GM21619 (cell line): ENCODE results near the gene MSANTD3.
"Not testable (repeated sequence)": the region's sequence is repeated elsewhere in the genome, so short reads cannot be mapped to it uniquely, and the experiment has no call there.

Experiments
- ATAC-seq: cut with Tn5 transposase; IDR thresholded peaks from one replicate; pipeline ENCODE4 v1.9.1; 2021; ENCODE audit not compliant: unreplicated experiment

MSANTD3 gene

DNA sequence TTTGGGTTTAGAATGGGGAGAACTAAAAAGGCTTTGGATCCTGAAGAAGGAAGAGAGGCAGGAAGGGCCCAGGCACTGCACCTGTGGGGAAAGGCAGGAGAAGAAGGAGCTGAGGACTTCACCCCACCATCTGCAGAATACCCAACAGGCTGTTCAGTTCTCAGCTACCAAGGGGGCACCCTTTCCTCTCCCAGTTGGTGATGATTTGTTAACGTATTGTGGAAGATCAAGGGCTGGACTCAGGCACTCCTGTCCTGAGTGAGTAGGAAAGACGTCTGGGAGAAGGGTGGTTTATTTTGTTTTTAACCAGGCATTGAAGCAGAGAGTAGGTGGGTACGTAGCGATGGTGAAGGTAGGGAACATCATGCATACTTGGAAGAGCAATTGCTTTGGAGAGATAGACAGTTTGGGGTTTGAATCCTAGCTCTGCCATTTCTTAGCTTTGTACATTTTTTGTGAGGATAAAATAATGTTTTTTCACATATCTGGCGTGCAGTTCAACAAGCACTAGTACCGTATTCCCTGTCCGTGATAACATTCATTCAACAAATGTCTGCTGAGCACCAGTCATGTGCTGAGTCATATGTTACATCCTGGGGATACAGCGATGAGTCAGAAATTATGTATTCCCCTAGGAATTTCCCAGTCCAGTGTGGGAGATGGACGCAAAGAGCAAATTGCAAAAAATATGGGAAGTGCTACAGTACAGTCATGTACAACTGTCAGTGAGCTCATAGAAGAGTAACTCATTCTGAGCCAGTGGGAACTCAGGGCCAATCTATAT lies 2.1 kb downstream of the MSANTD3 start:
- no peak for ATAC-seq

DNA sequence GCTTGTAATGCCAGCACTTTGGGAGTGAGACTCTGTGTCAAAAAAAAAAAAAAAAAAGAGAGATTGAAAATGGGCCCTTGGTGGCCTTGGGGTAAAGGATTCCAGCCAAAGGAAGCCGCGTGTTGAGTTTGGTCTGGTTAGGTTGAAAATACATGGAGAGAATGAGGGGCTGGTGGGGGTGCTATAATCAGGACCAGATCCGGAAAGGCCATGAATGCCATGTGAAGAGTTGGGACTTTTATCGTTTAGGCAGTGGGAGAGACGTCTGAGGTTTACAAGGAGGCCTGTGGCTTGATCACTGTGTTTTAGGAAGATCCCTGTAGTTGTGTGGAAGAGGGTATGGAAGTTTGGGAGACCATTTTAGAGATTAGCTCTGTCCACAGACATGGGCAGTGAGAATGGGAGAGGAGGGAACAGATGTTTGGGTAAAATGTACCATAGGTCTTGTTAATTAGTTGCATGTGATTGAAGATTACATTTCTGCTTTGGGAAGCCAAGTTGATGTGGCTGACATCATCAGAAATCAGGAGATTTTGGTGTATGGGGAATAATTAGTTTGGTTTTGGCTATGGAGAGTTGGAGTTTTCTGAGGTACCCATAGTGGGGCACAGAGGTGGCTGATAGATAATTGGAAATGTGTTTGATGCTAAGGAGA lies 3.5 kb downstream of the MSANTD3 start:
- ATAC-seq = no peak

- no peak for ATAC-seq
These were observed 4.9 kb downstream of the MSANTD3 start for GRCh38 chr9:100431886-100432285.

DNA sequence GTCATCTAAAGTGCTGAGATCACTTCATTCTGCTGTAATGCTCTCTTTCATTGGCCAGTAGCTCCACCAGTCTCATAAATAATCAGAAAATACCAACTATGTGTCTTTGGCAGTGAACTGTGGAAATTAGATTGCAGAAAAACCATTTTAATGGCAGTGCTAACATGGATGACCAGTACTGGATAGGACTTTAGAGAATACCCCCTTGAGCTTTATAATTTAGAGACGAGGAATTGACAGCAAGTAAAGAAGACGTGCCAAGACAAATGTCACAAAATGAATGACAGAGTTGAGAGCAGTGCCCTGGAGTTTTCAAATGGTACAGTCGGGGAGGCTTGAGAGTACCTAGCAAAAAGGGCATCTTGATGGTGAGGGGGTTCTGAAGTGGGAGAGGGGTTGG lies 5.8 kb downstream of the MSANTD3 start:
- no peak for ATAC-seq

DNA sequence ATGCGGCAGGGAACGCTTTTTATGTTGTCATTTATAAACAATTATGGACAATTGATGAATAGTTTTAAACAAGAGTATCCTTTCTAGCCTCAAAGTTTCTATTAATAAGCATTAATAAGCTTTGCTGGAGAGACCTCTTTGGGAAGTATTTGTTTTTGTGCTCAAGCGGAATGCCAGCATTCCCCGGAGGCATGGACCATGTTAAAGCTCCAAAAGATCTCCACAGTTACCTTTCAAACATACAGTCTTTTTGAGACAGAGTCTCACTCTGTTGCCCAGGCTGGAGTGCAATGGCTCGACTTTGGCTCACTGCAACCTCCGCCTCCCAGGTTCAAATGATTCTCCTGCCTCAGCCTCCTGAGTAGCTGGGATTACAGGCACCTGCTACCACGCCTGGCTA lies 9.6 kb downstream of the MSANTD3 start:
- ATAC-seq = no peak

DNA sequence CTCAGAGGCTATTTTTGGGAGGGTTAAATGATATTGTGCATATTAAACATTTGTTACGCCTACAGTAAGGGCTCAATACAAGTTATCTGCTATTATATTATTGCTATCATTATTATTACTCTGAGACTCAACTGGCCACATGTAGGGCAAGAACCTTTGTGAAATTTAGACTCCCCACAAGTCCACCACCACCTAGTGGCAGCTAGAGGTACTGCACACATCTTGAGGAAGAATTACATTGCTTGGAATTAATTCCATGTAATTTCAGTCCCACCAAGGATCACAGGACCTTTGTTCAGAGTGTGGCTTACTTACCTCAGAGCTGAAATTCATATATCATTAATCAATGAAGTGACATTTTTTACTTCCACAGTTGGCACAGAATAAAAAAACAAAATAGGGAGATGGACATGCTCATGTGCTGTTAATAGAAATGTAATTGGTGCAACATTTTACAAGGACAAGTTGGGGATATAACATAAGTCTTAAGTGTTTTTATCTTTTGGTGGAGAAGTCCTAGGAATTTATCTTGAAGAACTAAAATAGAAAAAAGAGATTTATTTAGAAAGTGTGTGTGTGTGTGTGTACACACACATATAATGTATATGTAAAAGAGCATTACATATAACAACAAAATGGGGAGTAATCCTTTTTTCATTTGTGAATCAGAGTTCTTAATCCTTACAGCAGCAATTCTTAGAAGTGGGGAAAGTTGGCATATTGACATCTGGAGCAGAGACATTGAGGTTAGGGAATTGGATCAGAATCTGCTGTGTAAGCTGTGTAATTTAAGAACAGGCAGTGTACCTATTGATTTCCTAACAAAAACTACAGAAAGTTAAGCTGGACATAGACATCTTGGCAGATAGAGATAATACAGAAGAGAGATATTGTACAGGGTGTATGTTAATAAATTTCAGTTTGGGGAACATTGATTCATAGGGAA lies 11.2 kb downstream of the MSANTD3 start:
- ATAC-seq = no peak

DNA sequence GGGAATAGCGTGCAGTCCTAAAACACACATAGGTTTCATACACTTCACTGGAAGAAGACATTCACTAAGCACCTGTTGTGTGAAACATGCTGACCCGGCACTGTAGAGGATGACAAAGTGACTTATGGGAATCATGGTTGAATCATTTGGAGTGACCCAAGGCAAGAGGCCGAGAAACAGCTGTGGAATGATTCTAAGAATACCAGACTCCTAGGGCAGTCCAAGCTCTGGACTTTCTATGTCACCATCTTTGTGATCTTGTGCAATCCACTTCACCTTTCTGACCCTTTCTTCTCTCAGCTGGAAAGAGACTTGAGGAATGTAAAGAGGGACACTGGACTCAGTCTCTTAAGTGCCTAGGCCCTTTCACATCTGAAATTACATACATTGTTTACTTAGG lies 13.1 kb downstream of the MSANTD3 start:
- ATAC-seq = no peak

- ATAC-seq = not testable (repeated sequence)
These were observed 13.5 kb downstream of the MSANTD3 start for GRCh38 chr9:100440487-100440886.

DNA sequence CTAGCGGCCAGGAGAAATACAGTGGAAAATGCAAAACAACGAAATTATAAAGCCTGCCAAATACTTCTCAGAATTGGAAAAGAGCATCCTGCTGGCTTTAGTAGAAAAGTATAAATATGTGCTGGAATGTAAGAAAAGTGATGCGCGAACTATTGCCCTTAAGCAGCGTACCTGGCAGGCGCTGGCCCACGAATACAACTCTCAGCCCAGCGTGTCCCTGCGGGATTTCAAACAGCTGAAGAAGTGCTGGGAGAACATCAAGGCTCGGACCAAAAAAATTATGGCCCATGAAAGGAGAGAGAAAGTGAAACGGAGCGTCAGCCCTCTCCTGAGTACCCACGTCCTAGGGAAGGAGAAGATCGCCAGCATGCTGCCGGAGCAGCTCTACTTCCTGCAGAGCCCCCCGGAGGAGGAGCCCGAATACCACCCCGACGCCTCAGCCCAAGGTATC lies 15.0 kb downstream of the MSANTD3 start:
- ATAC-seq = no peak

- ATAC-seq = no peak
These were observed 17.1 kb downstream of the MSANTD3 start for GRCh38 chr9:100443781-100444768.

DNA sequence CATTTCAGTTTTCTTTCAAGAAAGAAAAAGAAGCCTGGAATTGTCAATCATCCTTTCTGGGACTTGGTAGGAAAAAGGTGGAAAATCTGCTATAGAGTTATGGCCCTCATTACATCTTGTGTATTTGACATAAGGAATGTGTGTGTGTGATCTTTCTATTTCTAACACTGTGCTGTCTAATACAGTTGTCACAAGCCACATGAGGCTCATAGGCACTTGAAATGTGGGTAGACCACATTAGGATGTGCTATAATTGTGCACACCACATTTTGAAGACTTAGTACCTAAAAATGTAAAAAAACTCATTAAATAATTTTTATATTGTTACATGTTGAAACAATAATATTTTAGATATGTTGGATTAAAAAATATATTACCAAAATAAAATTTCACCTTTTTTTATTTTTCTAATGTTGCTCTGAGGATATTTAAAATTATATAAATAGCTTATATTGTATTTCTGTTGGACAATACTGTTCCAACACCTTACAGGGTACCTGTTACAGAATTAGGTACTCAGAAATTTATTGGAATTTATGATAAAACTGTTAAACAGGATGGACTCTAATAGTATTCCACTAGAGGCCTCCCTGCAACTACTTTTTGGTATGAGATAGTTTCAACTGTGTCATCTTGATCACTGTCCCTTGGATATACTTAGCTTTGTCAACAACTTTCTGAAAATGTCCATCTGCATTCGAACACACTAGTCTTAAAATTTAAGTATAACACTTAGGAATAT lies 18.4 kb downstream of the MSANTD3 start:
- no peak for ATAC-seq

DNA sequence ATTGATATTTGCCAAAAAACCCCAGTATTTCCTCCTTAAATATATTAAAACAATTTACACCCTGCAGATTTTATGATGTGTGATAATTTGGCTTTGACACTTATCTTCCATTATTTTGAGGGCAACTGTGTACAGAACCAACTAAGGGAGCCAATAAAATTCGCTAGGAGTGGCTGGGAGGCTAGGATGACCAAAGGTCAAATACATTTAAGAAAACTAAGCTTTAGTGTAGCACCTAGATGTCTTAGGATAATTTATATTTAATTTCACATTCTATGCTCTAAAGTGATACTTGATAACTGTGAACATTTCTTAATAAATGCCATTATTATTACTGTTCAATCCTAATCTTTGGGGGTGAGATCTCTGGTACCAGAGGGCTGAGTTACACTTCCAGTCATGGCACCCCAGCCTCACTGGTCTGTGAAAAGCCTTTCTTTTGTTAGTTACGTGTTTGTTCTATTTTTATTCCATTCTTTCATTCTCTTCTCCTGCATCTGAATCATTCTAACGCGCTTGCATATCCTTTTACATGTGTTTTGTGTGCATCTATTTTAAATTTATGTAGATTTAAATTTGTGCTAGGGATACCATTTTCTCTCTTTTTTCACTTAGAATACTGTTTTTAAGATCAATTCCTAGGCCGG lies 19.1 kb downstream of the MSANTD3 start:
- no peak for ATAC-seq

DNA sequence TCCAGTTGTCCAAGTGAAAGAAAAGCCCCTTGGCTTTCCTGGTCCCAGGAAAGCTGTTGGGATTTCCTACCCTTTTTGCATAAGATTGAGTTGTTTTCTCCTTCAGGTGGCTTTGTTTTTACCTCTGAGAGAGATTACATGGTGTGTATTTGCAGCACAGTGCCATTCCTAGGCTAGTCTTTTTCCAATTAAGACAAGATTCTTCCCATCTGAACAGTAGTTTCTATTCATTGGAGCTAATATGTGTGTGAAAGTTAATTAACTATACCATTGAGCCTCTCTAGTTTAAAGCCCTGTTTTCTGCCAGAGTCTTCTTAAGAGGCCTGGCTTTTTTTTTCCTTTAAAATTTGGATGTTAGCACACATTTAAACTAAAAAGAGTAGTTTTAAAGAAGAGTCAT lies 20.1 kb downstream of the MSANTD3 start:
- no peak for ATAC-seq

- no peak for ATAC-seq
These were observed 21.3 kb downstream of the MSANTD3 start for GRCh38 chr9:100448266-100448665.

GRCh38 chr9:100449420-100449819 lies 22.5 kb downstream of the MSANTD3 start:
- peak; percentile 57 for ATAC-seq

GRCh38 chr9:100452894-100453293 lies 26.0 kb downstream of the MSANTD3 start:
- ATAC-seq = no peak

GRCh38 chr9:100455470-100455869 lies 28.5 kb downstream of the MSANTD3 start:
- no peak for ATAC-seq

DNA sequence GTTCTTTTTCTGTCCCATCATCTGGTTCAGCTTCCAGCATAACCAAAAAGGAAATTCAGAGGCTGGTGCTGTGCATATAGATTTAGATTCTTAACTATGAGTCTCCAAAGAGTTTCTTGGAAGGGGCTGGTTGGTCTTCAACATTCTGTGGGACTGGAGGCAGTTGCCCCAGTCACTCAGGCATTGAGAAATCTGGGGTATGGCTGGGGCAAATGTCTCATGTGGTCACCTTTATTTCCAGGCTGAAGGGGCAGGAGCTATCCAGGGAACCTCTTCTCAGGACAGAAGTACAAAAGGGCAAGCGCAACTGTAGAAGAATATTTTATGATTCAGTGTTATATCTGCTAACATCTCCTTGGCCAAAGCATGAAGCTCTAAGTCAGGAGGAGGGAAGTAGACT lies 30.6 kb downstream of the MSANTD3 start:
- no peak for ATAC-seq

DNA sequence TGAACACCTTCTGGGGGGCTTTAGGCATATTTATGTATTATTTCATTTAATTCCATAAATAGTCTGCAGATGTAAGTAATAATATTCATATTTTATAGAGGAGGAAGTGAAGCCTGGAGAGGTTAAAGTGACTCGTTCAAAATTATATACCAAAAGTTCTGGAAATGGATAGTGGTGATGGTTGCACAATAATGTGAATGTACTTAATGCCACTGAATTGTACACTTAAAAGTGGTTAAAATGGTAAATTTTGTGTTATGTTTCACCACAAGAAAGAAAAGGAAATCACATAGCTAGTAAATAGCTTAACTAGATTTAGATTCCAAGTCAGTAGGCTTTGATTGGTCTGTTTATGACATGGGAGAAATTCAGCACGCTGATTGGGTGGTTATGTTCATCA lies 33.0 kb downstream of the MSANTD3 start:
- ATAC-seq = no peak
